ENCODE data around the gene PKM. TPM values are rescaled to one million over a fixed set of nuclear protein-coding genes. Genes with fewer than 3 reads are reported as not detected.
A peak's percentile ranks its signal among the peaks of the same experiment; 100 is the strongest.
"Not testable (repeated sequence)": the region's sequence is repeated elsewhere in the genome, so short reads cannot be mapped to it uniquely, and the experiment has no call there.

Gene PKM
- total RNA-seq: 1,065 TPM
- long read RNA-seq, transcript PKM-216 (11 exons, 2,503 nt): minor isoform, 5 of 4,703 reads
- long read RNA-seq, transcript PKM-202 (11 exons, 2,318 nt): major isoform, 828 of 4,703 reads
- long read RNA-seq, transcript PKM-214 (2 exons, 2,301 nt): minor isoform, 18 of 4,703 reads
- long read RNA-seq, partial matches to known transcripts: 341 of 4,703 reads
- long read RNA-seq, other reads (novel, unspliced or antisense): 3,509 of 4,703 reads

DNA sequence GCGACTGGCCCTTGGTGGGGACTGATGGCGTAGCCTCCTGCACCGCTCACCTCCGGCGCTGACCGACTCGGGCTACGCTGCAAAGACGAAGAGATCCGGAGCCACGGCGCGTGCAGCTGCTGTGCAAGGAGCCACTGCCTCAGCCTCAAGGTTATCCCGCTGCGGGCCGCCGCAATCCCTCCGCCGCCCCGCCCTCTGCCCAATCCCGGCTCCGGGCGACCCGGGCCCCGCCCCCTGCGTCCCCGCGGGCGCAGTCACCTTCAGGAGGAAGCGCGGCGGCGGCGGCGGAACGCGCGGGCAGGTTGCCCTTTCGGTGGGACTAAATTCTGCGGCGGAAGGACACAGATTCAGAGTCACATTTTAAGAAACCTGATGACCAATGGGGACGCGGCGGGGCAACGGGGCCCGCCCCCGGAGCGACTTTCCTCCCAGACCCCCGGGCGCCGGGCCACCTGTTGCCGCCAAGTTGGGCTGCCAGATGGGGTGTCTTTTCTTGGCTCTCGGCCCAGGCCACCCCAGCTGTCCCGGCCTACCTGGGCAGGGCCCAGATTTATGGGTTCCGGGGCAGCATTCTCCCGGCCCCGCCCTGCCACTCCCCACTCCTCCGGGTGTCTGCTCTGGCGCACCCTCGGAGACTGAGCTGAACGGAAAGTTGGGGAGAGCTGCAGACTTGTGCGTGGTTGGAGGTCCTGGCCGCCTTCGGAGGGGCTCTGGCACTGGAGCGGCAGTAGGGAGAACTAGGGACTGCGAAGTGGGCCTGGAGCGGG lies at the start of gene PKM:
TSS of gene PKM (minus strand) at position 125 of the 767 bp plus-strand sequence. CDS start 12,093 bp downstream, outside the sequence.
- ATAC-seq (ENCODE audit: poor library complexity): peak; percentile 92
- intact Hi-C loops (cut with DNase I): loop anchor here (2.0 kb wide), 1 partner anchor 28 kb away; no protein-coding TSS in a partner anchor
- peak; percentile 97 for DNase-seq

DNA sequence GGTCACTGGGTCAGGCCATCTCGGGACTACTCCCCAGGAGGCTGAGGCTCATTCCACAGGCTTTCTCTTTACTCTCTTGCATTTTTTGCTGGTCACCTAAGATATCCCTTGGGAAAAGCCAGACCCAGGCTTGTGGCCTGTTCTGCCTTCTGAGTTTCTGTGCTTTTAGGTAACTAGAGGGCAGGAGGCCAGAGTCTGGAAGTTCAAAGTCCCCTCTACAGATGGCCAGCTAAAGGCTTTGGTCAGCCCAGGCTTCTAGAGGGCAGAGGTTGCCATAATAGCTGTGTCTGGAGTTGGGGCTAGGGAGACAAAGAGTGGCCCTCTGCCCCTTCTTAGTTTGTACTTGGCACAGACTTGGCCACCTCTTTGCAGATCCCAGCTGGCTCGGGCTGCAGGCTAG lies 49.8 kb upstream of the PKM start:
- DNase-seq (no peak), ATAC-seq (ENCODE audit: poor library complexity) (no peak)
- intact Hi-C loops (cut with DNase I): no loop called here

DNA sequence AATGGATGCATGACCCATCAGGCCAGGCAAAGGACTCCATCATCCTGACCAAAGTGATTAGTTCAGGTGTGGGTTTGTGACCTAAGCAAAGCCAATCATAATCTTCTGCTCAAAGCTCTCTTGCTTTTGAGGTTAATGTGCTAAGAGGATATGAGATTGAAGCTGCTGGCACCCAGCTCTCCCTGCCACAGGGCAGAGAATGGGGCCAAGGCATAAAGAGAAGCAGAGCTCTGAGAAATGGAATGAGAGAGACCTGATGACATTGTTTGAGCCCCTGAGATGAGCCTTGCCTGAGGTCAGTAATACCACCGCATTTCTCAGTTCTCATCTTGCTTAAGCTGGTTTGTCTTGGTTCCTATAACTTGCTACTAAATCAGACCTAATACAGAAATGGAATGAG lies 47.7 kb upstream of the PKM start:
- DNase-seq (no peak), ATAC-seq (ENCODE audit: poor library complexity) (no peak)
- intact Hi-C loops (cut with DNase I): loop anchor here (10.0 kb wide), 1 partner anchor 84 kb away; the partner anchor contains the start of gene GRAMD2A

DNA sequence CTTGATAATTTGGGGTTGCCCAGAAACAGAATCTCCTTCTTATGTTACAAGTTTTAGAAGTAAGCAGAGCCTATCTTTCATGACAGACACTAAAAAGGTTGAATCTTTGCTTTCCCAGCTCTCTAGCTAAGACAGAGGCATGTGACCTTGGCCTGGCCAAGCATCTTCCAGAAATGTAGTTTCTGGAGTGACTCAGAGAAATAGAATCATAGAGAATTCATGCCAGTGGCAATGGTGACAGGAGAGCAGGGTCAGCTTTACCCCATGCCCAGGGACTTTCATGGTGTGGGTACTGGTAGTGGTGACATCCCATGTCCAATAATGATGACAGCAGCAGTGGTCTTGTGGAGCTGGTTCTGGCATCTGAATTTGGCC lies 45.3 kb upstream of the PKM start:
- no peak for ATAC-seq (ENCODE audit: poor library complexity)
- no peak for DNase-seq
- intact Hi-C loops (cut with DNase I): loop anchor here (10.0 kb wide), 1 partner anchor 82 kb away; the partner anchor contains the start of gene GRAMD2A

DNA sequence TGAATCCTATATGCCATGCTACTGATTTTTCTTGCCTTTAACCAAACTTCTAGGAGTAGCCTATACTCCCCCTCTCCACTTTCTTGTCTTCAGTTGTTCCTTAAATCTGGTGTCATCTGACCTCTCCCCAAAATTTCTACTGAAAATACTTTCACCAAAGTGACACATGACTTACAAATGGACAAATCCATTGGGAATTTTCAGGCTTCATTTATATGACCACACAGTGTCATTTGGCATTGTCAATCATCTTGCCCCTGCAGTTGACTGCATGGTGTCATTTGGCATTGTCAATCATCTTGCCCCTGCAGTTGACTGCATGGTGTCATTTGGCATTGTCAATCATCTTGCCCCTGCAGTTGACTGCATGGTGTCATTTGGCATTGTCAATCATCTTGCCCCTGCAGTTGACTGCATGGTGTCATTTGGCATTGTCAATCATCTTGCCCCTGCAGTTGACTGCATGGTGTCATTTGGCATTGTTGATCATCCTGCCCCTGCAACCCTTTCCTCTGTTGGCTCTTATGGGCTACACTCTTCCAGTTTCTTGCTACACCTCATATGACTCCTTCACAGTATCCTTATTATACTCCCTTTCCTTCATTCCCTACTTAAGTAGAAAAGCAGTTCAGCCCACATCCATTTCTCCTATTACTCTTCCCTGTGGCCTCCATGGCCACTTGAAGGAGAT lies 44.8 kb upstream of the PKM start:
- DNase-seq; ATAC-seq (ENCODE audit: poor library complexity): not testable (repeated sequence)
- intact Hi-C loops (cut with DNase I): loop anchor here (10.0 kb wide), 1 partner anchor 81 kb away; the partner anchor contains the start of gene GRAMD2A

DNA sequence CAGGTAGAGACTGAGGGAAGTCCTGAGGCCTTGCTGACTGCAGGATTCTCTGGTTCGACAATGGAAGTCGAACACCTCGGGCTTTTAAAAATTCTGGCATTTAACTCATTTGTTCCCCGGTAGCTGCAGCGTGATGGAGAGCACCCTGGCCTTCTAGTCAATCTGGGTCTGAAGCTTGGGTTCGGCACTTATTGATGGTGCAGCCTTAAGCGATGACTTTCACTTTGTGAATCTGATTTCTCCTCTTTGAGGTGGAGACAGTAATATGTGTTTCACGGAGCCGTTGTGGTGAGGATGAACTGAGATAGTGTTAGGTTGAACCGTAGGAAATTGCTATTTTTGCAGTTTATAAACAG lies 42.0 kb upstream of the PKM start:
- no peak for DNase-seq
- ATAC-seq (ENCODE audit: poor library complexity): no peak
- intact Hi-C loops (cut with DNase I): loop anchor here (10.0 kb wide), 1 partner anchor 78 kb away; the partner anchor contains the start of gene GRAMD2A

DNA sequence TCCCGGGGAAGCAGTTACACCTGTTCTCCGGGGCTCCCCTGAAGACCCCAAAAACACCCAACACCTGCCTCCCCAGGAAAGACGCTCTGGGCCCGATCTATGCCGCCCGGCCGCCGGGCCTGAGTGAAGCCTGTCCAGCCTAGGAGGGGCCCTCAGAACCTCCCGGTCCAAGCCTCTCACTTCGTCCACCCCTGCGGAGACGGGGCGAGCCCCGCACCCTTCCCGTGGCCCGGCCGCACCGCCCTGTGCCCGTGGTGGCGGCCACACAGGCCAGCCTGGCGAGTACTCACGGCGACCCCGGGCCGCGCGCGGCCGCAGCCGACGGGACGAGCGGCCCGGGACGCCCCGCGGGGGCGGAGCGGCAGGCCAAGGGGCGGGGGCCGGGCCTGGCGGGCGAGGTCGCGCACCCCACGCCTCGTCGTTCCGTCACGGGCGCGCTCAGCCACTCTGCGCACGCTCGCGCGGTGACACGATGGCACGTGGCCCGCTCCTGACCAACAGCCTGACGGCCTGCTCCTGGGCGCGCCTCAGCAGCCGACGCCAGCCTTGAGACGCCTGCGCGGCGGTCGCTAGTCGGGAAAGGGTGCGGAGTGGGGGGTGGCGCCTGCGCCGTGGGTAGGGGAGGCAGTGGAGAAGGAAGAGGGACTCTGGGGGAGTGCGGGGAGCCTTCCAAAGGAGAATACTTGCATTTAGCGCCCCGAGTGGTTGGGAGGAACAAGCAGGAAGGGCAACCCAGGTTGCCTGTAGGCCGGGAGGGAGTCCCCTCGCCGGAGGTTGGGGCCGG lies 41.4 kb upstream of the PKM start, which contains the start of gene PARP6:
TSS of gene PARP6 (minus strand) at position 342 of the 784 bp plus-strand sequence. CDS start 5,077 bp downstream, outside the sequence.
- intact Hi-C loops (cut with DNase I): loop anchor here (10.0 kb wide), 1 partner anchor 78 kb away; the partner anchor contains the start of gene GRAMD2A
- peak; percentile 99 for ATAC-seq (ENCODE audit: poor library complexity)
- peak; percentile 99 for DNase-seq

DNA sequence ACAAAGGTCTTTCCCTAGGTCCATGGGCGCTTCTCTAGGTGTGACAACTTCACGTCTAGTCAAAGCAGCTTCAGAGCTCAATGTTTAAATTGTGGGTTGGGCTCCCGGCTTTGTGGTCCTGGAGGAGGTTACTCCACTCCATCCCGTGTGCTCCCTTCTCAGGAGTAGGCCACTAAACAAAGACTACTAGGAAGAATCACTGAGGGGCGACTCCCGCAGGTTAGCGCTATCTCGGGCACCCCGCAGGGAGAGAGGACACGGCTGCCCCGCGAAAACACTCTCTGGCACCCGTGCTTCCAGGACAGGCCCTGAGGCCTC lies 40.9 kb upstream of the PKM start:
- intact Hi-C loops (cut with DNase I): loop anchor here (10.0 kb wide), 1 partner anchor 77 kb away; the partner anchor contains the start of gene GRAMD2A
- no peak for DNase-seq
- no peak for ATAC-seq (ENCODE audit: poor library complexity)

DNA sequence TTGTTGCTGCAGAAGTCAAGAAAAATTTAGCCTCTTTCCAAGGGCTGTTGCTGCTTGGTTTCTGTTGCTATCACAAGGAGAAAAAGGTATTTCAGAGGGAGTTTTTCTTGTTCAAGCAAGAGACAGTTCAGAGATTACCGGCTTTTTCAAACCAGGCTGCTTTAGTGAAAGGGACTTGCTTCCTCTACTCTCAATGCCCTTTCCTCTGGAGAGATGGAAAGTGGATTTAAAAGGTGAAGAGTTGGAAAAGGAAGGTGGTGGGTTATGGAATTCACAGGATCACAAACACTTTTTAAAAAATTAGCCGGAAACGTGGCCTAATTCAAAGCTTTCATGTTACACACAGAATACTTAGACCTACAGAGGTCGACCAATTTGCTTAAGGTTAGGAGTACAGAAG lies 40.2 kb upstream of the PKM start:
- intact Hi-C loops (cut with DNase I): loop anchor here (10.0 kb wide), 1 partner anchor 76 kb away; the partner anchor contains the start of gene GRAMD2A
- DNase-seq (no peak), ATAC-seq (ENCODE audit: poor library complexity) (no peak)

DNA sequence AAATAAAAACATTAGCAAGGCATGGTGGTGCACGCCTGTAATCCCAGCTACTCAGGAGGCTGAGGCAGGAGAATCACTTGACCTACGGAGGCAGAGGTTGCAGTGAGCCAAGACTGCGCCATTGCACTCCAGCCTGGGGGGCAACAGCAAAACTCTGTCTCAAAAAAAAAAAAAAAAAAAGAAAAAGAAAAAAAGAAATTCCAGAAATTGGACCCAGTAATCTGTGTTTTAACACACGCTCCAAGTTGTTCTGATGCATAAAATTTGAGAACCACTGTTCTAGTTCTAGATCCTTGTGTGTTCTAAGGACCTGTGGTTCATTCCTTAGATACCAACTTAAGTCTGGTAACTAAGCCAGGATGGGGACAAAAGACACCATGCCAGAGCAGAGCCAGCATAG lies 38.7 kb upstream of the PKM start:
- no peak for ATAC-seq (ENCODE audit: poor library complexity)
- intact Hi-C loops (cut with DNase I): loop anchor here (10.0 kb wide), 1 partner anchor 75 kb away; the partner anchor contains the start of gene GRAMD2A

DNA sequence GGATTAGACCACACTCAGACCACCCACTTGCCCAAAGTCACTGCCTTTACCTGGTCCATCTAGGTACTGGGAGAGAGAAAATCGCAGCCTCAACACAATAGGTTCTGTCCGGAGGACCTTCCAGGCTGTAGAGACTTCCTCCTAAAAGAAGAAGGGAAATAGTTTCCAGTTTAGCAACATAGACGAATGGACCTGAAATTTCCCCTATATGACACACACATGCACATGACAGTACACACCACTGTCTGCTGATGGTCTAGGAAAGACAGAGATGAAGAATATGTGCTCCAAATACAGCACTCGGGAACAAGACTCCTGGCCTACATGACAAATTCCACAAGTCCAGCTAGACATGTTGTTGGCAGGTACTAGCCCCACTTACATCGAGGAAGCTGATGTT lies 34.0 kb upstream of the PKM start:
- no peak for DNase-seq
- no peak for ATAC-seq (ENCODE audit: poor library complexity)
- intact Hi-C loops (cut with DNase I): no loop called here

More for the DNA sequence above, 38.7 kb upstream of the PKM start:
- DNase-seq: no peak

DNA sequence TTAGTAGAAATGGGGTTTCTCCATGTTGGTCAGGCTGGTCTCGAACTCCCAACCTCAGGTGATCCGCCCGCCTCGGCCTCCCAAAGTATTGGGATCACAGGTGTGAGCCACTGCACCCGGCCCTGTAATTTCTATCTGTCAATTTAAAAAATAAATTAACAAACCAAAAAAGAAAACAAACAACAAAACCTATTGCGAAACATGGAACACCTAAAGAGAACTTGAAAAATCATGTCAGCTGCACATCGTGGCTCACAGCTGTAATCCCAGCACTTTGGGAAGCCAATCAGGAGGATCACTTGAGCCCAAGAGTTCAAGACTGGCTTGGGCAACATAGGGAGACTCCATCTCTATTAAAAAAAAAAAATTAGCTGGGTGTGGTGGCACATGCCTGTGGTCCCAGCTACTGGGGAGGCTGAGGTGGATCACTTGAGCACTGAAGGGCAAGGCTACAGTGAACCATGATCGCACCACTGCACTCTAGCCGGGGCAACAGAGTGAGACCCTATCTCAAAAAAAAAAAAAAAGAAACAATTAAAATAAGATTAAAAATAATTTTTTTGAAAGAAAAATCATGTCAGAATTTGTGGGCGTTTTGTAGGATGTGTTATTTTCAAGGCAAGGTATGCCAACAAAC lies 21.8 kb upstream of the PKM start:
- intact Hi-C loops (cut with DNase I): no loop called here
- DNase-seq: no peak
- ATAC-seq (ENCODE audit: poor library complexity): no peak

DNA sequence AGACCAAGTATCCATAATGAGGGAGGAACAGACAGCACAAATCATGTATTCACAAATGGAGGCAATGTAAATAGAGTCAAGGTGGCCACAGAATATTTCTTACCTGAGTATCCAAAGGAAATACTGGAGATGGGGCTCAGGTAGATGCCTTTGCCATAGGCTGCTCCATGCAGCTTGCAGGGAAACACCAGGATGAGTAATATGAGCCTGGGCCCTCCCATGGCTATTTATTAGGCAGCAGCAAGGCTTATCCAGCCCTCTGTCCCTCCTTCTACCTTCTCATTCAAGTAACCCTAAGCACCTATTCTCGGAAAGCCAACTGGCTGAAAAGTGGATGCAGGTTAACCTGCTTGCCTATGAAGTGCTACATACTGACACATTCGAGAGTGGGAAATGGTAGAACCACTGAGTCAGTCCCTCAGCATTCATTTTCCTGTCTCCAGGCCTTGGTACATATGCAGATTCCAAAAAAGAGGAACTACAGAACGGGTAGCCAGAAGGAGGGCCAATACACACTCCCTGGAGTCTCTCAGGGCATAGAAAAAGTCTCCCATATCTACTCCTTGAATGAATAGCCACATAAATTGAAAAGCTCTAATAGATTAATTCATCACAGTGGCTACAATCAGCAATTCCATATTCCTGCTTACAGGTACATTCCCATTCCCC lies 18.3 kb upstream of the PKM start:
- no peak for ATAC-seq (ENCODE audit: poor library complexity)

DNA sequence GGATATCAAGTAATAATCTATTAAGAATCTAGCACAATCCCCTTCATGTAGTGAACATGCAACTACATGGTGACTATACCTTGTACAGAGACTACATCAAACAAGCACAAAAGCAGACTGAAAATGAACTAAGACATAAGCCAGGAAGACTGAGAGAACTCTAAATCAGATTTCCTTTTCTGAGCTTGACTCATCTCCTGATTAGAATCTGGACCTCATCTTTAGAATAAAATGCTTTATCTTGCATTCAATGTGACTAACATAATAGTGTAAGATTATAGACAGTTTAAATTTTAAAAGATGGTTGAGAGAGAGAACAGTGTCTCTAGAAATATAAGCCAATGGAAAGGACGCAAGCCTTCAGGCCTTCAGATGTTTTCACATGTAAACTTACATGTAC lies 17.5 kb upstream of the PKM start:
- ATAC-seq (ENCODE audit: poor library complexity) (no peak), DNase-seq (no peak)
- intact Hi-C loops (cut with DNase I): no loop called here

More for the DNA sequence above, 18.3 kb upstream of the PKM start:
- intact Hi-C loops (cut with DNase I): no loop called here
- DNase-seq: no peak

DNA sequence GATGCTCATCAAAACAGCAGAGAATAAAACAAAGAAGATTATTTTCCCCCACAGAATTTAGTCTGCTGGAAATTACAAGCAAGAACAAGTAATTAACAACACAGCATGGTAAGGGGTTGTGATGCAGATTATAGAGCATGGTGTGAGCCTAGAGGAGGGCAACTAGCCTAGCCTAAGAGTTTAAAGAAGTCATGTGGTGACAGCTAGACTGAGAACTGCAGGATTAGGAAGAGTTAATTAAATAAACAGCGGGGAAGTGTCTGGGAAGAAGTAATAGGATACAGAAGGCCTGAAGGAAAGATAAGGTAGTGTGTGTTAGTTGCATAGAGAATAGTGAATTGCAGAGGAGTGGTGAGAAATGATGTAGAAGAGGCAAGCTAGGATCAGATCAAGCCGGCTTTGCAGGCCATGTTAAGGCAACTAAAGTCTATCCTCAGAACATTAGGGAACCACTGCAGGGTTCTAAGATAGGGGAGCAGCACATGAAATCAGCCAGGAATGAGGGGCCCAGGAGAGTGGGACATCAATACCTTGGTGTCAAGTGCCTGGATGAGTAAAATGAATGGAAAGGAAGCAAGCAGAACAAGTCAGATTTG lies 11.9 kb upstream of the PKM start:
- no peak for ATAC-seq (ENCODE audit: poor library complexity)
- intact Hi-C loops (cut with DNase I): no loop called here

DNA sequence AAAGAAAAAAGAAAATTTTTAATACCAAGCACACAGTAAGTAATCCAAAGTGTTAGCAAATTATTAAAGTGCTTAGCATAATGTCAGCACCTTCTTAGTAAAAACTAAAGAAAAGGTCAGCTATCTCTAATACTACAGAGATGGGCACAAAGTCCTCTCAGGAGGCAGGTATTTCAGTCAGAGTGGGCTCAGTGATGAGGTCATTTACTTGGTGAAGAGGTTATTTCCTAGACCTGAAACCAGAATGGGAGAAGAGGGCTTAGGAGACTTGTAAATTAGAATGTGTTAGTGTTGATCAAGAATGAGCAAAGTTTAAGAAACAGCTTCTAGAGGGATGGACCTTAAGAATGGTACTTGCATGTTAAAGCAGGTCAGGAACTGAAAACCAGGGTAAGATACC lies 8.7 kb upstream of the PKM start:
- ATAC-seq (ENCODE audit: poor library complexity): no peak
- no peak for DNase-seq
- intact Hi-C loops (cut with DNase I): no loop called here

More for the DNA sequence above, 11.9 kb upstream of the PKM start:
- DNase-seq: no peak

DNA sequence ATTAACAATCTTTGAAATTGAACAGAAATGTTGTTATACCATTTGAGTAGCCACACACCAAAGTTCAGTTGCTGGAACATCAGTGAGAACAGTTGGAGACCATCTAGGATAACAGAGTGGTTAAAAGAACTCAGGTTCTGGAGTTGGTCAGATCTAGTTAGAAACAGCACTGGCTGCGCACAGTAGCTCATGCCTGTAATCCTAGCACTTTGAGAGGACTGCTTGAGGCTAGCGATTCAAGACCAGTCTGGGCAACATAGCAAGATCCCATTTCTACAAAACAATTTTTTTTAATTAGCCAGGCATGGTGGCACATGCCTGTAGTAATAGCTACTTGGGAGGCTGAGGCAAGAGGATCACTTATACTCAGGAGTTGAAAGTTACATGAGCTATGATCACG lies 7.6 kb upstream of the PKM start:
- no peak for DNase-seq
- intact Hi-C loops (cut with DNase I): no loop called here
- ATAC-seq (ENCODE audit: poor library complexity): no peak

Data from Right ventricle myocardium superior (tissue), 1 donor.